Esophagus squamous epithelium (tissue), 4 donors: Measurements from ENCODE around the gene ADAMTS8.

ENCODE experiments used
- CTCF ChIP-seq, 6 experiments: fragments of 450-650 bp in 4 of 6; fragments of 200-600 bp in 2 of 6; sonication (generic) in 2 of 6; IDR thresholded peaks; one replicate each; pipeline ENCODE4 v1.5.1; 2016 to 2019; ENCODE audit warnings: antibody characterized with exemption in 6 of 6, mild to moderate bottlenecking in 4 of 6, moderate library complexity in 4 of 6
- POLR2A ChIP-seq, 4 donors: fragments of 450-650 bp; IDR thresholded peaks; one replicate each; pipeline ENCODE4 v1.6.1; 2017; ENCODE audit warnings: antibody characterized with exemption in 4 of 4, mild to moderate bottlenecking in 4 of 4, moderate library complexity in 3 of 4

- TF ChIP-seq POLR2A (IDR thresholded peaks at IDR 0.05) (no peak), CTCF (IDR thresholded peaks at IDR 0.05) (peak in 1 of 6 experiments; percentile 4)
These were observed 661 bp downstream of the ADAMTS8 start for GRCh38 chr11:130427581-130428315.
